Activated CD4-positive, alpha-beta T cell treated with anti-CD3 and anti-CD28 coated beads, Interleukin-2, amount 10 ng/mL, durations not matched to agents 7 days and 5 days (primary cell): ENCODE results near the gene CHST11. TPM values are rescaled to one million over a fixed set of nuclear protein-coding genes. Genes with fewer than 3 reads are reported as not detected.
A peak's percentile ranks its signal among the peaks of the same experiment; 100 is the strongest.
"Not testable (repeated sequence)": the region's sequence is repeated elsewhere in the genome, so short reads cannot be mapped to it uniquely, and the experiment has no call there.

Source experiments
- CTCF ChIA-PET: fragments of 350-600 bp; sonication (Branson Sonifier 250); formaldehyde crosslinking; loops from one replicate; lab custom pipeline; 2021; ENCODE audit warnings: antibody characterized with exemption; lab: Charles Lee
- POLR2A ChIA-PET: fragments of 350-600 bp; sonication (Branson Sonifier 250); formaldehyde crosslinking; loops from one replicate; lab custom pipeline; 2021; ENCODE audit warnings: antibody characterized with exemption; lab: Charles Lee
- DNase-seq: peaks from one replicate; pipeline ENCODE4 v3.0.0-alpha.2; 2020
- H3K27ac Mint-ChIP-seq: one replicate; pipeline ENCODE4 v1.8.0; 2021; ENCODE audit warnings: mild to moderate bottlenecking, moderate library complexity, mixed read lengths
- H3K27me3 Mint-ChIP-seq: one replicate; pipeline ENCODE4 v1.8.0; 2021; ENCODE audit warnings: mixed read lengths
- H3K36me3 Mint-ChIP-seq: one replicate; pipeline ENCODE4 v1.8.0; 2021; ENCODE audit warnings: low read depth, mixed read lengths
- H3K4me1 Mint-ChIP-seq: one replicate; pipeline ENCODE4 v1.8.0; 2021; ENCODE audit warnings: mixed read lengths
- H3K4me3 Mint-ChIP-seq: one replicate; pipeline ENCODE4 v1.8.0; 2021; ENCODE audit warnings: mild to moderate bottlenecking, moderate library complexity, mixed read lengths
- H3K9me3 Mint-ChIP-seq: one replicate; pipeline ENCODE4 v1.8.0; 2021; ENCODE audit warnings: mixed read lengths
- total RNA-seq, 2 experiments: library from RNA; stranded (reverse); gene quantifications; one replicate each; pipeline ENCODE4 v1.2.3, GENCODE V29; 2021

CHST11 gene
- total RNA-seq, 2 experiments from 2014 or later, result 56.4 to 56.6 TPM

DNA sequence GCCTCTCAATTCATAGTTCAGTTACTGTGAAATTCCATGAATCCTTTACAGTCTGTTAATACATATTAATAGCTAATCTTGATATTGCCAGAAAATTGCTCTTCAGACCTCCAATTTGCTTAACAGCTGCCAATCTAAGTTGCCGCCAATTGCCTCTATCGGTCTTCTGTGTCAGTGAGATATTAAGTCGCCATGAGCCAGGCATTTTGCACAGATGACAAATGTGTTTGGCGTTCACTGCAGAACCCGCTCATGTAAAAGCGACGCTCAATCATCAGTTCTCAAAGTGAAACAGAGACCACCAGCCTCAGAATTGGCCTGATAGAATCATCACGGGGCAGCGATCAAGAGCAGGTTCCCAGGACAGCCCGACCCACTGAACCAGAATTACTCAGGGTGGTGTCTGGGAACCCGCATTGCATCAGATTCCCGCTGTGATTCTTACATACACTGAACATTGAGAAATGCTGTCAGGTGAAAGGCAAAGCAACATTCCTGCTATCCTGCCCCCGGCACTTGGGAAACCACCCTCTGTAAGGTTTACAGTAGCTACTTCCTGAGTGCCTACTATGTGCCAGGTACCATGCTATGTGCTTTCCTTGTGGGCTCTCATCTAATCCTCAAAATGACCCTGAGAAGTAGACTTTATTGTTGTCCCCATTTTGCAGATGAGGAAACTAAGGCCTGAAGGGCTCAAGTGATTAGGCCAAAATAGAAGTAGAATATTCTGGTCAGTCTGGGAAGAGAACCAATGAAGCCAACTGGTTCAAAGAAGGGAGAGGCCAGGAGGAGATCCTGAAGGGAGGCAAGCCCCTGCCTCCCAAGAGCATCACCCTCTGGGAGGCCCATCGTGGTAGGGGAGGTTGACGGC lies 285.0 kb downstream of the CHST11 start:
- CTCF ChIA-PET, result interaction anchor here (1.1 to 1.3 kb wide), 2 partner anchors 8 to 43 kb away, joined by 3 read pairs; no protein-coding TSS in a partner anchor
- peaks cover 76% of the 10 kb centered on the region for H3K4me1 Mint-ChIP-seq
- POLR2A ChIA-PET, result no interaction called here
- DNase-seq, result no peak
- no peak overlapping the region for H3K4me3 Mint-ChIP-seq
- H3K36me3 Mint-ChIP-seq, result peaks cover 8% of the 10 kb centered on the region
- H3K27me3 Mint-ChIP-seq, result no peaks in the 10 kb centered on the region
- H3K27ac Mint-ChIP-seq, result peak overlapping the region; percentile 90
- H3K9me3 Mint-ChIP-seq, result no peaks in the 10 kb centered on the region

DNA sequence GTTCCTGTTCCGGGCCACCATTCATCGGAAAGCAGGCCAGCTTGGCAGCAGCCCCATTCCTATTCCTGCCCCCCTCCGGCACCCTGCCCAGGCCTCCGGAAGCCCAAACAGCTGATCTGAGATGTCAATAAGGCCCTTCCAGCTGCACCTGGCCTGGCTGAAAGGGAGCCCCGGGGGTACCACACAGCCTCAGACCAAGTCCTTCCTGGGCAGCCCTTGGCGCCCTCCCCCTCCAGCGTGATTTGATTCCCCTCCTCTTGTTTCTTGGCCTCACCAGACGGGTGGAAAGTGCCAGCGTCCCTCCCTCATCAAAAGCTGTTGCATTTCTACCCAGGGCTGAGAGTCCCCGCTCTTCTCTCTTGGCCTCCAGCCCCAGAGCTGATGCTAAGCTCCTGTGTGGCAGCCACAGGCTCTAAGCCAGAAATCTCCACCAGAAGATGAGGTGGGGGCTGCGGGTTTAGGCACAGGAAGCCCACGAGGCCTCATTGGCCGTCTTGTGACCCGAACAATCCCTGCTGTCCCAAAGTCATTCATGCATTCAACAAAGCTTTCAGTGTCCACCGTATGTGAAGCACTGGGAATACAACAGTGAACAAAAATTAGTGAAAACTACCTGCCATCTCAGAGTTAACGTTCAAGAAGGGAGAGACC lies 285.9 kb downstream of the CHST11 start:
- no peak for DNase-seq
- POLR2A ChIA-PET, result no interaction called here
- Mint-ChIP-seq H3K27me3 (no peaks in the 10 kb centered on the region), H3K9me3 (no peaks in the 10 kb centered on the region), H3K4me3 (no peak overlapping the region), H3K27ac (peak overlapping the region; percentile 33), H3K36me3 (peaks cover 8% of the 10 kb centered on the region), H3K4me1 (peaks cover 76% of the 10 kb centered on the region)
- CTCF ChIA-PET, result interaction anchor here (1.0 to 1.3 kb wide), 2 partner anchors 24 to 44 kb away, joined by 3 read pairs; no protein-coding TSS in a partner anchor

DNA sequence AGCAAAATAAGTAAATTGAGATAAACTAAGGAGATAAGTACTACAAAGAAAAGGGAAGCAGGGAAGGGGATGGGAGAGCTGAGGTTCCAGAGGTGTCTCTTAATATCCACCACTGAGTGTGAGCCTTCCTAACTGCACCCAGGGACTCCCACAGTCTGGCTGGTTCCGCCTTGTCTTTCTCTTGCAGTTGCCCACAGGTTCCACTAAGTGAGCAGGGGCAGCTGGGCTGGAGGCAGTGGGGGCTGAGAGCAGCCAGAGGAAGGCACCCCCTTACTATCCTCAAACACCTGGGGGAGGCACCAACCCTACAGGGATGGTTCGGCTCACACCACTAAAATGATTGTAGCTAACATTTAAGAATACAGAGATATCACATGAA lies 286.4 kb downstream of the CHST11 start:
- no peak for DNase-seq
- Mint-ChIP-seq H3K36me3 (peaks cover 8% of the 10 kb centered on the region), H3K4me1 (peaks cover 76% of the 10 kb centered on the region), H3K9me3 (no peaks in the 10 kb centered on the region), H3K27ac (no peak overlapping the region), H3K4me3 (no peak overlapping the region), H3K27me3 (no peaks in the 10 kb centered on the region)
- POLR2A ChIA-PET, result no interaction called here
- CTCF ChIA-PET, result interaction anchor here (1.0 to 1.3 kb wide), 2 partner anchors 24 to 44 kb away, joined by 3 read pairs; no protein-coding TSS in a partner anchor

DNA sequence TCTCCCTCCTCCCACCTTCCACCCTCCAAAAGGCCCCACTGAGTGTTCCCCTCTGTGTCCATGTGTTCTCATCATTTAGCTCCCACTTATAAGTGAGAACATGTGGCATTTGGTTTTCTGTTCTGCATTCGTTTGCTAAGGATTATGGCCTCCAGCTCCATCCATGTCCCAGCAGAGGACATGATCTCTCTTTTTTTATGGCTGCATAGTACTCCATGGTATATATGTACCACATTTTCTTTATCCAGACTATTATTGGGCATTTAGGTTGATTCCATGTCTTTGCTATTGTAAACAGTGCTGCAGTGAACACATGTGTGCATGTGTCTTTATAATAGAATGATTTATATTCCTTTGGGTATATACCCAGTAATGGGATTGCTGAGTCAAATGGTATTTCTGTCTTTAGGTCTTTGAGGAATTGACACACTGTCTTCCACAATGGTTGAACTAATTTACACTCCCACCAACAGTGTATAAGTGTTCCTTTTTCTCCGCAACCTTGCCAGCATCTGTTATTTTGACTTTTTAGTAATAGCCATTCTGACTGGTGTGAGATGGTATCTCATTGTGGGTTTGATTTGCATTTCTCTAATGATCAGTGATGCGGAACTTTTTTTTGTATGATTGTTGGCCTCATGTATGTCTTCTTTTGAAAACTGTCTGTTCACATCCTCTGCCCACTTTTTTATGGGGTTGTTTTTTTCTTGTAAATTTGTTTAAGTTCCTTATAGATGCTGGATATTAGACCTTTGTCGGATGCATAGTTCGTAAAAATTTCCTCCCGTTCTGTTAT lies 287.2 kb downstream of the CHST11 start:
- H3K36me3 Mint-ChIP-seq, H3K9me3 Mint-ChIP-seq, H3K27ac Mint-ChIP-seq, H3K27me3 Mint-ChIP-seq, H3K4me3 Mint-ChIP-seq, DNase-seq, POLR2A ChIA-PET: not testable (repeated sequence)
- H3K4me1 Mint-ChIP-seq, result peaks cover 74% of the 10 kb centered on the region
- CTCF ChIA-PET, result interaction anchor here (0.6 kb wide), 1 partner anchor 19 kb away, joined by 3 read pairs; no protein-coding TSS in a partner anchor

DNA sequence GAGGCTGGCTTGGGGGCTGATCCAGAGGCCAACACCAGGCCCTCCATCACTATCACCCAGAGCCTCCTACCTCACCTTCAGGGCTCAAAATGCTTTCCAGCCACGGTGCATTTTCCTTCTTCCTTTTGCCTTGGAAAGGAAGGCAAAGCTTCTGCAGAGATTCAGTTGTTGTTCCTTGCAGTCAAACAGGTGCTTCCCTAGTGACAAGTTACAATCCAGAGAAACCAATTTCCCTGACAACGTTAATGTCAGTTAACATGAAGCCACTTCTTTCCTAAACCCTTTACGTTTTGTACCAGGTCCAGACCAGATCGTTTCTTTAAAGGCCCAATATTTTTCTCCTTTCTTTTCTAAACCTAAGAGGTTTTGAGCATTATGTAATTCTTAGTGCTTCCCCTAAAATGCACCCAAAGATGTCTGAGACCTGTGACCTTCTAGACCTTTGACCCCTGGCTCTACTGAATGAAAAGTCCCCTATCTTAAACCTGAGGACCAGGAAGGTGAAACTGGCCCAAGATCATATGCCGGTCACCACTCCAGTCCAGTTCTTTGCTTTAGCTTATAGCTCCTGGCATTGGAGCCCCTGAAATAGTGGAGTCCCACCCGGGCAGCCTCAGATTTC lies 289.8 kb downstream of the CHST11 start:
- Mint-ChIP-seq H3K9me3 (no peaks in the 10 kb centered on the region), H3K27ac (no peak overlapping the region), H3K27me3 (no peaks in the 10 kb centered on the region), H3K4me3 (no peak overlapping the region), H3K36me3 (peaks cover 8% of the 10 kb centered on the region), H3K4me1 (peaks cover 64% of the 10 kb centered on the region)
- ChIA-PET POLR2A (no interaction called here), CTCF (interaction anchor here (0.8 to 2.4 kb wide), 5 partner anchors 10 to 365 kb away, joined by 3 to 7 read pairs (median 3); no protein-coding TSS in a partner anchor)
- DNase-seq, result no peak

DNA sequence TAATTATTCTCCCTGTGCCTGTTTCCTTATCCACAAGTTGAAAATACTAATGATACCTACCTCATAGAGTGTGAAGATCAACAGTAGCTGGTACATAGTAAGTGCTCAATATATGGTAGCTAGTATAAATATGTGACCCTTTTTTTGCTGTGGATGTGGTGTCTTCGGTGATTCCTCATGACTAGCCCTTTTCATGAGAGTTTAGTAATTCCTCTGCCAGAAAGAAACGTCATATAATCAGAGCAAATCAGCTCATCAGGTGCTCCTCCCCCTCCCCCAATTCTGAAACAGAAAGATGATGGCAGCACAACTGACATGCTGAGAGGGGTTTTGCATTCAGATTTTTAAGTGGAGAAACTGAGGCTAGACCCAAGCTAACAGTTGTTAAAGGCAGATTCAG lies 290.6 kb downstream of the CHST11 start:
- Mint-ChIP-seq H3K36me3 (peaks cover 8% of the 10 kb centered on the region), H3K4me3 (no peak overlapping the region), H3K27ac (no peak overlapping the region), H3K4me1 (peaks cover 59% of the 10 kb centered on the region), H3K9me3 (no peaks in the 10 kb centered on the region), H3K27me3 (no peaks in the 10 kb centered on the region)
- DNase-seq, result no peak
- ChIA-PET CTCF (interaction anchor here (0.8 to 2.4 kb wide), 6 partner anchors 10 to 365 kb away, joined by 3 to 7 read pairs (median 3); no protein-coding TSS in a partner anchor), POLR2A (interaction anchor here (0.9 kb wide), 1 partner anchor 60 kb away, joined by 4 read pairs; no protein-coding TSS in a partner anchor)

DNA sequence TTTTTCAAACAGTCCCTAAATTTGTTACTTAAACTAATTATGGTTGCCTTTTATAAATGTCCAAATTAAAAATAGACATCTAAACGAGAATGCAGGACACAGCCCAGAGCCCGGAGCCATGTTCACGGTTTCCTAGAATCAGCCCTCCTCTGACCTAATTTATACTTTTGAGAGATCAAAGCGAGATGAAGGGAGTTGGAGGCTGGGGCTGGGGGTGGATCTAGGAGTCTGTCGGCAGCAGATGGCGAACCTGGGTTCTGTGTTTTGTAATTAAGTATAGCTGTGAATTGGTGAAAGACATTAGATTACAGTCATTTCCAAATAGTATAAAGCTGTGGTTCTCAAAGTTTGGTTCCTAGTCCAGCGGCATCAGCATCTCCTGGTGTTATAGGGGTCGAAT lies 291.2 kb downstream of the CHST11 start:
- peak; percentile 39 for DNase-seq
- peak overlapping the region; percentile 26 for H3K4me3 Mint-ChIP-seq
- CTCF ChIA-PET, result interaction anchor here (1.3 to 2.4 kb wide), 4 partner anchors 9 to 76 kb away, joined by 3 to 7 read pairs (median 4); no protein-coding TSS in a partner anchor

DNA sequence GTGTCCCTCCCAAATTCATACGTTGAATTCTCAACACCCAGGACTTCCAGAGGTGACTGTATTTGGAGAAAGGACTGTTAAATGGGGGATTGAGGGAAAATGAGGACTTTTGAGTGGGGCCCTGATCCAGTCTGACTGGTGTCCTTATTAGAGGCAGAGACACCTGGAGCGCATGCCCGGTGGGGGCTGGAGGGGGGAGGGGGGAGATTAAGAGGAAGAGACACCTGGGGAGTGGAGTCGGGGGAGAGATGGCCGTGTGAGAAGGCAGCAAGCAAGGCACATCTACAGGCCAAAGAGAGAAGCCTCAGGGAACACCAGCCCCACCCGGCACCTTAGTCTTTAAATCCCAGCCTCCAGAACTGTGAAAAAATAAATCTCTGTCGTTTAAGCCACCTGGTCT lies 291.6 kb downstream of the CHST11 start:
- H3K36me3 Mint-ChIP-seq, result peaks cover 10% of the 10 kb centered on the region
- no peak for DNase-seq
- peak overlapping the region; percentile 62 for H3K27ac Mint-ChIP-seq
- ChIA-PET CTCF (interaction anchor here (1.3 to 2.4 kb wide), 3 partner anchors 15 to 76 kb away, joined by 3 to 7 read pairs (median 3); no protein-coding TSS in a partner anchor), POLR2A (no interaction called here)
- no peak overlapping the region for H3K4me3 Mint-ChIP-seq
- H3K27me3 Mint-ChIP-seq, result no peaks in the 10 kb centered on the region
- peaks cover 53% of the 10 kb centered on the region for H3K4me1 Mint-ChIP-seq
- H3K9me3 Mint-ChIP-seq, result no peaks in the 10 kb centered on the region

More for the DNA sequence above, 291.2 kb downstream of the CHST11 start:
- Mint-ChIP-seq H3K27me3 (no peaks in the 10 kb centered on the region), H3K4me1 (peaks cover 54% of the 10 kb centered on the region), H3K9me3 (no peaks in the 10 kb centered on the region), H3K27ac (peak overlapping the region; percentile 62), H3K36me3 (peaks cover 9% of the 10 kb centered on the region)
- POLR2A ChIA-PET, result interaction anchor here (0.9 kb wide), 1 partner anchor 60 kb away, joined by 4 read pairs; no protein-coding TSS in a partner anchor

DNA sequence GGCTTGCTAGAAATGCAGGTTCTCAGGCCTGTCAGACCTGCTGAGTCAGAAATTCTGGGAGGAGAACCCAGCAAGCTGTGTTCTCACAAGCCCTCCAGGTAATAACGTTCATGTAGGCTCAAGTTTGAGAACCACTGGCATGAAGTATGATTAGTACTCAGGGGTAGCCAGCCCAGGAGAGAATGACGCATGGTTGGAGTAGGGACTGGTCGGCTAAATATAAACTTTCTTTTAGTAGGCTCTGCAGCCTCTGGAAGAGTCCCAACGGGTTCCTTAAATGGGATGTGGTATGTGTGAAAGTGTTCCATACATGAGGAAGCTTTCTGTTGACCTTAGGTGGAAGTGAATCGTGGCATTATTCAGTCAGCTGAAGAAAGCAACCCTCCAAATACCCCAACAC lies 292.0 kb downstream of the CHST11 start:
- no peak overlapping the region for H3K4me3 Mint-ChIP-seq
- H3K27ac Mint-ChIP-seq, result peak overlapping the region; percentile 33
- no peak for DNase-seq
- no peaks in the 10 kb centered on the region for H3K9me3 Mint-ChIP-seq
- H3K27me3 Mint-ChIP-seq, result no peaks in the 10 kb centered on the region
- ChIA-PET CTCF (no interaction called here), POLR2A (no interaction called here)
- H3K36me3 Mint-ChIP-seq, result peaks cover 10% of the 10 kb centered on the region
- peaks cover 51% of the 10 kb centered on the region for H3K4me1 Mint-ChIP-seq

DNA sequence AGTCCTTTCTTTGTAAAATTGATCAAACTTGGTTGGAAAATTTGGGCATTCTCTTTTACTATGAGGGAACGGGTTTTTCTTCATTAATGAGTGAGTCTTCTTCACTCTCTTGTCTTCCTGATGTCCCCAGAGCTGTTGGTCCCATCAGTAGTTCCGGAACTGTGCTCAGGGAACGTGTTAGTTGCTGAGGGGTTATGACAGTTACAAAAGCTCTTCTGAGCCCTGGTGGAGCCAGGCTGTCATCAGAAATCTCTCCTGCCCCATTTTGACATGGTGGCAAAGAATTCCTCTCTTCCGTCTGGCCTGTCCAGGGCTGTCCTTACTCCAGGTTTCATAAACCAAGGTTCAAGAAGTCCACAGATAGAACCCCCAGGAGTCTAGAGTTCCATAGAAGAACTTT lies 292.8 kb downstream of the CHST11 start:
- H3K4me1 Mint-ChIP-seq, result peaks cover 51% of the 10 kb centered on the region
- no peak for DNase-seq
- POLR2A ChIA-PET, result interaction anchor here (0.6 kb wide), 1 partner anchor 523 kb away, joined by 3 read pairs; no protein-coding TSS in a partner anchor
- CTCF ChIA-PET, result interaction anchor here (0.8 to 0.9 kb wide), 3 partner anchors 8 to 62 kb away, joined by 3 to 4 read pairs (median 3); no protein-coding TSS in a partner anchor
- H3K27ac Mint-ChIP-seq, result no peak overlapping the region
- no peaks in the 10 kb centered on the region for H3K27me3 Mint-ChIP-seq
- H3K9me3 Mint-ChIP-seq, result peaks cover under 1% of the 10 kb centered on the region
- no peak overlapping the region for H3K4me3 Mint-ChIP-seq
- H3K36me3 Mint-ChIP-seq, result peaks cover 9% of the 10 kb centered on the region

DNA sequence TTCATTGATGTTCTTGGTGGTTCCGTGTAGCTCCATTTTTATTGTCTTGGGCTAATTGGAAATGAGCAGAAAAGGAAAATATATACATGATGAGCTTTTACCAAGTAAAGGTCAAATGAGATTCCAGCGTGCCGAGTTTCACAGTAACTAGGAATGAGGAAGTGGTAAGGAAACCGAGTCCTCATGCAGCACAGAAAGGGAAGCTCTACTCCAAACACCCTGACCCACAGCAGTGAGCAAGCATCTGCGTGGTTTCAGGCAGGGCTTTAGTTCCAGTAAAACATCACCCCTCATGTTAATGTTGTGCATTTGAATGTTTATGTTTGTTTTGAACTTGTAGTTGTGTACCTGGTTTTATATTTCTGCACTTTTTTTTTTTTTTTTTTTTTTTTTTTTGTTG lies 293.3 kb downstream of the CHST11 start:
- ChIA-PET CTCF (interaction anchor here (0.8 to 0.9 kb wide), 3 partner anchors 9 to 63 kb away, joined by 3 to 4 read pairs (median 3); no protein-coding TSS in a partner anchor), POLR2A (interaction anchor here (0.6 kb wide), 1 partner anchor 523 kb away, joined by 3 read pairs; no protein-coding TSS in a partner anchor)
- H3K9me3 Mint-ChIP-seq, result peaks cover 2% of the 10 kb centered on the region
- no peaks in the 10 kb centered on the region for H3K27me3 Mint-ChIP-seq
- H3K4me3 Mint-ChIP-seq, result no peak overlapping the region
- H3K27ac Mint-ChIP-seq, result no peak overlapping the region
- no peak for DNase-seq
- peaks cover 12% of the 10 kb centered on the region for H3K36me3 Mint-ChIP-seq
- H3K4me1 Mint-ChIP-seq, result peaks cover 51% of the 10 kb centered on the region
